ENCODE data around the gene SLC6A7.
A peak's percentile ranks its signal among the peaks of the same experiment; 100 is the strongest.

Gene SLC6A7

DNA sequence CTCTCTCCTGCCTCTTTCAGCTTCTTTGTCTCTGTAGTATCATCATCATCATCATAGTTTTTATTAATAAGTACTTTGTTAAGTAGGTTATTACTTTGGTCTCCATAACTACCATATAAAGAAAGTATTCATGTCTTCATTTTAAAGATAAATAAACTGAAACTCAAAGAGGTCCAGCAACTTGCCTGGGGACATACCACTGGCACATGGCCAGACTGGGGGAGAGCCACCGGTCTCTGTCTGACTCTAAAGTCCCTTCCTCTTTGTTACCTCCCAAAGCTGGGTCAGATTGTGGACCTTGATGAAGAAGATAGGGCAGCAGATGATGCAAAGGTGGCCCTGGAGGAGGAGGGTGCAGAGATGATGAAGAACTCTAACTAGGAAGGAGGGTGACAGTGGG is 14.8 kb upstream of the SLC6A7 start:
- no peak for DNase-seq

DNA sequence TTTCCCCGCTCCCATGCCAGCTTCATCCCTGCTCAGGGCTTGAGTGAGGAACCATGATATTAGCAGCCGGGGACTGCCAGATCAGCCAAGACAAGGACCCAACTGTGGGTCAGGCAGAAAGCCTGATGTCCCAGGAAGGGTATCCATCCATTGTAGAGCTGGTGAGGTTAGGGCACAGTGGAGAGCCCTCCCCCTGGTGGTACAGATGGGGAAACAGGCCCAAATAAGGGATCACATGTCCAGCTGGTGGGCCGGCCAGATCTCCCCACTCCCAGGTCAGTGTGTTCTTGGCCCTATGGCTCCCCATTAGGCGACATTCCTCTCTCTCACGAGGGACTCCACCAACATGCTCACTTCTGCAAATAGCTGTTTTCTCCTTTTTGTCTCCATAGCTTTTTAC is 14.3 kb upstream of the SLC6A7 start:
- no peak for DNase-seq

DNA sequence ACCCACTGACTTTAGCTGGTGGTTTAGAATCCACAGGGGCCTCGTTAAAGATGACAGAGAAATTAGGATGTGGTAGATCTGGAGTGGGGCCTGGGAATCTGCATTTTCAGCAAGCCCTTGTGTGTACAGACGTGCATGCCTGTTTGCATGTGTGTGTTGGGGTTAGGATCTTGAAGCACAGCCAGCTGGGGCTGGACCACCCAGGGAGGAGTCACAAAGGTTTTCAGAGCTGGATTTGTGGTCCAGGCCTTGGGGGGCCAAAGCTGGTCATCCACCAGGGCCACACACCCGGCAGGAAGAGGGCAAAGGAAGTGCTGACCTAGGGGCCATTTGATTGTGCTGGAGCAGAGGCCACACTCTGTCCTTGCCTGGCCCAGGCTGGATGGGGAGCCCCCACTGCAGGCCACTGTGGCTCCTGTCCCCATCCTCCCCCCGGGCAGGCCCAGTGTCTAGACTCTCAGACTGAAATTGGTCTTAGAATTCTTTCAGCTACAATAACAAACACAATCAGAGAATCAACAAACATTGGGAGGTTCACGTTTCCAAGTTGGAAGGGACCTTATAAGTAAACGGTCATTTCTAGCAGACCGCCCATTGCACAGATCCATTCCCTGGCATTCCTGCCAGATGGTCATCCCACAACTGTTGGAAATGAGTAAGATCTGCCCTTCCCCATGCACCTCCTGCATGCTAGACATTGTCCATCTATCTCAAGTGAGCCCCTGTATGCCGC is 13.0 kb upstream of the SLC6A7 start:
- no peak for DNase-seq

DNA sequence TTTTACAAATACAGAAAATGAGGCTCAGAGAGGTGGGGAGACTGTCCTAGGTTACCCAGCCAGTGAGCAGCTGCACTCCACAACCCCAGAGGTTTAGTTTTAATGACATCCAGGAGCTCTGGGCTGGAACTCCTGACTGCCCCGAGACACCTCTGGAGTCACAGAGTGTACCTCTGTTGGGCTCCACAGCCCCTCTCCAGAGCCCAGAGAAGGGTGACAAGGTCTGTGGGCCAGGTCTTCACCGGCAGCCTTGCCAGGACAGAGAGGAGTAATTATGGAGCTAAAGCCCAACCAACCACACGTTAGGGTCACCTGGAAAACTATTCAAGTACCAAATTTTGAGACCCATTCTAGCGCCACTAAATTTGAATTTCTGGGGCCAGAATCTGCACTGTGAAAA is 12.1 kb upstream of the SLC6A7 start:
- DNase-seq: no peak

DNA sequence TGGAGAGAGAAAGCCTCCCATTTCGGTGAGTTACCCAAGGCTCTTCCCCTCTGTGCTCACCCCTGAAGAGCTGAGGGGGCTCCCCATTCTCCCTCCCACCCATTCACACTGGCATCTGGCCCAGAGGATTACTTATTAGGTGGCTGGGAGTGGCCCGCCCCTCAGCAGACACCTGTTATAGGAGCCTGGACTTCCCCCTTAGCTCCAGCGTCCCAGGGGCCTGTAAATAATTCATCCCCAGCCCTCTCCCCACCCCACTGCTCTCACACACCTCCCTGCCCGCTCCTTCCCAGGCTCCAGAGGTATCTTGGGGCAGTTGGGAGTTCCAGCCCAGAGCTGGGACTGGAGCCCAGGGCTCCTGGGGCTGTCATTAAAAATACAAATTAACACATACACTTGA is 11.6 kb upstream of the SLC6A7 start:
- no peak for DNase-seq

DNA sequence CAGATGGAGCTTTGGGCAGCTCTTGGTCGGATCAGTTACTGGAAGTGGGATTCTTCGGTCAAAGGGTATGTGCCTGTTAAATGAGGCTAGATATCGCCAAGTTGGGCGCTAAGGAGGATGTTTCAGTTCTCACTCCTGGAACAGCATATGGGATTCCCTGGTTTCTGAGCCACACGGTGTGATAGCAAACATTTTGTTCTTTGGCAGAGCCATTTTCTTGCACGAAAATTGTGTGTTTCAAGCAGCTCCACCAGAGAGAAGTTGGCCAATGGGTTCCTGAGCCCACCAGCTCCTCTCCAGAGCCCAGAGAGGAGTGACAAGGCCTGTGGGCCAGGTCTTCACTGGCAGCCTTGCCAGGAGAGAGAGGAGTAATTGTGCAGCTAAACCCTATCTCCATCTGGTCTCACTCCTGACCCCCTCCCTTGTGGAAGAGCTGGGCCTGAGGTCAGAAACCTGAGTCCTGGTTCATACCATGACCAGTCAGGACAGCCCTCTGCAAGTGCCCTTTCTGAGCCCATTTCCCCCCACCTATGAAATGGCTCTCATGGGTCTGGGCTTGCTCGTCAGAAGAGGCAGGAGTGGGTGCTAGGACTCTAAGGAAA is 10.7 kb upstream of the SLC6A7 start:
- DNase-seq: no peak

DNA sequence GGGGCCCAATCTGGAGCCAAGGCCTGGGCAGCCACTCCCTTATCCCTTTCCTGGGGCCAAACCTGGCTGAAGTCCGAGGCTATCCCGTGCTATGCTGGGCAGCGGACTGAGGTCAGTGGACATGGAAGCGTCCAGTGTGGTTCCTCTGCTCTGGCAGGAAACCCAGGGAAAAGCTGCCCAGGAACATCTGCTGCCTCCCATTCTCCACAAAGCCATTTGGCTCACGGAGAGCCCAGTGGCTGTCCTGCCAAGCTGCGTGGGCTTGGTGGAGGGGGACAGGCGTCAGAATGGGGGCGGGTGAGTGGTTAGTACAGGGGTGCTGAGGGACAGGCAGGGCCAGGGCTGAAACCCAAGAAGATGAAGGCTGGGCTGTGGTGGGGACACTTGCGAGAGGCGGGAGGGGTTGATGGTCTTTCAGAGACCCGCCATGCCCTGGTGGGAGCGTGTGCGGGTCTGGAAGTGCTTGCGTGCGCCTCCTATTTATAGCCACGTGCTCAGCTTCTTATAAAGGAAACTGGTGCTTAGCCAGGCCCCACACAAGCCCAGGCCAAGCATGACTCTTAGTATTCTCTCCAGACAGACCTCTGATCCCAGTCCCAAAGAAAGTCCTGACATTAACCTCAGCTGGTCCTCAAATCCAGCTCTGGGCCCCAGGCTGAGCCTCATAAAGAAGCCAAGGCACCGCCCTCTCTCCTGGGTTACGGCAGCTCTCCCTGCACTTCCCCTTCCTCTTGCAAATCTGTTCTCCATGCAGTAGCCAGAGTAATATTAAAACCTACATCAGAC is 9.4 kb upstream of the SLC6A7 start:
- DNase-seq: peak; percentile 81

DNA sequence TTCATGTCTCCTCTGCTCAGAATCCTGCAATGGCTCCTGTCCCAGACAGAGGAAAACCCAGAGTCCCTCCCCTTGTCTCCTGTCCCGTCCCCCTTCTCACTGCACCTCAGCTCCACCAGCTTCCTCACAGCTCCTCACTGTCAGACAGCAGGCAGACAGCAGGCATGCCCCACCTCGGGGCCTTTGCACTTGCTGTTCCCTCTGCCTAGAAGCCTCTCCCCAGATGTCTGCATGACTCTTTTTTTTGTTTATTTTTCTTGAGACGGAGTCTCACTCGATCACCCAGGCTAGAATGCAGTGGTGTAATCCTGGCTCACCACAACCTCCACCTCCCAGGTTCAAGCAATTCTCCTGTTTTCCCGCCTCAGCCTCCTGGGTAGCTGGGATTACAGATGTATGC is 8.8 kb upstream of the SLC6A7 start:
- no peak for DNase-seq

DNA sequence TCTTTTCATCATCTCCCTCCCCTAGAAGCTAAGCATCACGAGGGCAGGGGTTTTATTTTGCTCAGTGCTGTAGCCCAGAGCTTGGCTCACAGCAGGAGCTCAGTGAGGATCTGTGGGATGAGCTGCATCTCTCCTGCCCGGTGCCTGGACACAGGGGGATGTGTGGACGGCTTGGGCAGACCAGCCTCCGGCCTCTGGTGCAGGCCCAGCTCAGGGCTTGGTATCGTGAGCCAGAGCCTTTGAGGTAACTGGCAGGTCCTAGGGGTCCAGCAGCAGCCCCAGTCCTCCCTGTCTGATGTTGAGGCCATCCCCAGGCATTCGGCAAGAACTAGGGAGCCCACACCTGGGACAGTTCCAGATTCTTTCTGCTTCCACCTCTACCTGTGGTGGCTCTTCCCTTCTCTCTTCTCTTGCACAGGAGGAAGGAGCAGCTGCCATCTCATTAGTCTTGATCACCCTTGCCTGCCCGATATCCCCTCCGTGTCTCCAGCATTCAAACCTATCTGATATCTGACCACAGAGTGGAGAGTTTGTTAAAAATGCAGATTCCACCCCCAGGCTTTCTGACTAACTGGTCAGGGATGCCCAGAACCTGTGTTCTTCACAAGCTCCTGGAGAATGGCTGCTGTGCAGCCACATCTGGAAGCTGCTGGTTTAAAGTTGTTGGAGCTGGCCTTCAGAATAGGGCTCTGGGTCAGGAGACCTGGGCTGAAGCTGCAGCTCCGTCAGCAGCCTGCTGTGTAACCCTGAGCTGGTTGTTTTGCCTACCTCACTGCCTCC is 7.9 kb upstream of the SLC6A7 start:
- DNase-seq: no peak

DNA sequence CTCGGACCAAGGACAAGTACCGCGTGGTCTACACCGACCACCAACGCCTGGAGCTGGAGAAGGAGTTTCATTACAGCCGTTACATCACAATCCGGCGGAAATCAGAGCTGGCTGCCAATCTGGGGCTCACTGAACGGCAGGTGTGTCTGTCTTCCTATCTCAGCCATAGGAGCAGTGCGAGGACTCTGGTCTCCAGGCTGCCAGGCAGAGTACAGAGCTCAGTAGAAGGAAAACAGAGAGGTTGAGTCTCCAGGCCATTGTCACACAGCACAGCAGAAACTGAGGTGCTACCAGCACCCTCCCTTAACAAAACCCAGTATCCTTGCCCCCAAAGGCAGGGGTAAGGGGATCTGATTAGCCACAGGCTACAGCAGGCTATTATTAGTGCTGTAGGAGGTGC is 7.1 kb upstream of the SLC6A7 start:
- no peak for DNase-seq

DNA sequence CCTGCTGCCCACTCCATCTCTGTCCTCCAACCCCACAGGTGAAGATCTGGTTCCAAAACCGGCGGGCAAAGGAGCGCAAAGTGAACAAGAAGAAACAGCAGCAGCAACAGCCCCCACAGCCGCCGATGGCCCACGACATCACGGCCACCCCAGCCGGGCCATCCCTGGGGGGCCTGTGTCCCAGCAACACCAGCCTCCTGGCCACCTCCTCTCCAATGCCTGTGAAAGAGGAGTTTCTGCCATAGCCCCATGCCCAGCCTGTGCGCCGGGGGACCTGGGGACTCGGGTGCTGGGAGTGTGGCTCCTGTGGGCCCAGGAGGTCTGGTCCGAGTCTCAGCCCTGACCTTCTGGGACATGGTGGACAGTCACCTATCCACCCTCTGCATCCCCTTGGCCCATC is 6.4 kb upstream of the SLC6A7 start:
- no peak for DNase-seq

DNA sequence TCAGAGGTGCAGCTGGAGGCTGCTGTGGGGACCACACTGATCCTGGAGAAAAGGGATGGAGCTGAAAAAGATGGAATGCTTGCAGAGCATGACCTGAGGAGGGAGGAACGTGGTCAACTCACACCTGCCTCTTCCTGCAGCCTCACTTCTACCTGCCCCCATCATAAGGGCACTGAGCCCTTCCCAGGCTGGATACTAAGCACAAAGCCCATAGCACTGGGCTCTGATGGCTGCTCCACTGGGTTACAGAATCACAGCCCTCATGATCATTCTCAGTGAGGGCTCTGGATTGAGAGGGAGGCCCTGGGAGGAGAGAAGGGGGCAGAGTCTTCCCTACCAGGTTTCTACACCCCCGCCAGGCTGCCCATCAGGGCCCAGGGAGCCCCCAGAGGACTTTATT is 5.9 kb upstream of the SLC6A7 start:
- no peak for DNase-seq

DNA sequence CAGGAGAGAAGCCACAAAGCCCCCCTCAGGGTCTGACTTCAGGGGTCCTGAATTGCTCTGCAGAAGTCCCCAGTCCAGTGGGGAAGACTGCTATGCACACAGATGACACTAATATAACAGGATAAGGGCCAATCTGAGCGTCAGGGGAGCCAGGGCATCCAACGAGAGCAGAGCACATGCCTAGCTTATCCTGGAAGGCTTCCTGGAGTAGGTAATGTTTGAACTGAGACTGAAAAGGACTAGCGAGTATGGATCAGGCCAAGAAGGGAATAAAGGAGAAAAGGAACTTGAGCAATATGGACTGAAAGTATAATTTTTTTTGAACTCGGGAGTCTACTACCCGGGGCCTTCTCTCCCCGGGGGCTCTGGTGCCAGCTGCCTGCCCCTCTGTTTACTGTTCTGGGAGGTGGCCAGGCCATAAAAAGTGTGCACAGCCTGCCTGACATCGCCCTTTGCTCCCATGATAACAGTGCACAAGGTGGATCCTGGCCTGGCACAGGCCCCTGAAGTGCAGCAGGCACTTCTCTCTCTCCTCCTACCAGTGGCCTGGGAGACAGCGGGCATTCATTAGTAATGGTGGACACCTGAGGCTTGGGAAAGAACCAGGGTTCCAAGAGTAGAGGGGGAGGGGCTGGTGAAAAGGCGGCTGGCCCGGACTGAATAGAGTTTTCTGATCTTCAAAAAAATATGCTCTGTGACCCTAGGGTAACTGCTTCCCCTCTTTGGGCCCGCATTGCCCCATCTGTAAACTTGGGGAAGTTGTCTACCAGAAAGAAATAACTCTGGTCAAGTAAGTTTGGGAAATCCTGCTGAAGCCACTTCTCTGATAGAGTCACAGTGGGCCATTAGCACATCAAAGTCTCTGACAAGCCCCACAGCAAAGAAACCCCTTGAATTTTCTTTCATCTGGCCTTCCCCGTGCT is 4.6 kb upstream of the SLC6A7 start:
- DNase-seq: no peak

DNA sequence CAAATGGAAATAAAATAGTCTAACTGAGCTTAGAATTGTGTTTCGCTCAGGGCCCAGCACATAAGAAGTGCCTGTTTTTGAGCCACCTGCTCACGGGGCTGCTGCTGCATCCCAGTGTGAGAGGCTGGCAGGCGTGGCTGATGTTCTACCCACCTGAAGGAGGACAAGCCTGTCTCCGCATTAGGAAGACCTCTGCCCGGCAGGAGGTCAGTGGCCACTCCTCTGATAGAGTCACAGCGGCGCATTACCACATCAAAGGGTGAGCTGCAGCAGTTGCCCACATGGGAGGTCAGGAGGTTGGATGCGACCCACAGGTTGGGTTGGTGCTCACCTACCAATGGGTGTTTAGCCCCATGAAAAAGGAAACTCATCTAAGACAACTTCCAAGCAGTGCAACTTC is 3.7 kb upstream of the SLC6A7 start:
- no peak for DNase-seq

DNA sequence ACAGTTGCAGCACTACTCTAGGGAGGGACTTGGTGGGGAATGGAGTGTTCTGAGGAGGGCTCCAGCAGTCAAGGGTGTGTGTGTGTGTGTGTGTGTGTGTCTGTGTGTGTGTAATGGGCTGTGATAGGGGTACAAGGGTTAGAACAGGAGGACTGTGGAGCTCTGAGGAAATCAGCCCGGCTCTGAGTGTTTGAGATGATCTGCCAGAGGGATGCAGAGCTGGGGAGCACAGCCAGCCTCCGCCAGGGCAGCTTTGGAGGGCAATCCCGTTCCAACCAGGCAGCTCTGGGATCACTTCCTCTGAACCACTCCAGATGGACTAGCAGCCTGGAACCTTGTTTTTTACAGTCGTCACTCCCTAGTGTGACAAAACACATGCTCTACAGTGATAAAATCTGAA is 3.0 kb upstream of the SLC6A7 start:
- DNase-seq: no peak

DNA sequence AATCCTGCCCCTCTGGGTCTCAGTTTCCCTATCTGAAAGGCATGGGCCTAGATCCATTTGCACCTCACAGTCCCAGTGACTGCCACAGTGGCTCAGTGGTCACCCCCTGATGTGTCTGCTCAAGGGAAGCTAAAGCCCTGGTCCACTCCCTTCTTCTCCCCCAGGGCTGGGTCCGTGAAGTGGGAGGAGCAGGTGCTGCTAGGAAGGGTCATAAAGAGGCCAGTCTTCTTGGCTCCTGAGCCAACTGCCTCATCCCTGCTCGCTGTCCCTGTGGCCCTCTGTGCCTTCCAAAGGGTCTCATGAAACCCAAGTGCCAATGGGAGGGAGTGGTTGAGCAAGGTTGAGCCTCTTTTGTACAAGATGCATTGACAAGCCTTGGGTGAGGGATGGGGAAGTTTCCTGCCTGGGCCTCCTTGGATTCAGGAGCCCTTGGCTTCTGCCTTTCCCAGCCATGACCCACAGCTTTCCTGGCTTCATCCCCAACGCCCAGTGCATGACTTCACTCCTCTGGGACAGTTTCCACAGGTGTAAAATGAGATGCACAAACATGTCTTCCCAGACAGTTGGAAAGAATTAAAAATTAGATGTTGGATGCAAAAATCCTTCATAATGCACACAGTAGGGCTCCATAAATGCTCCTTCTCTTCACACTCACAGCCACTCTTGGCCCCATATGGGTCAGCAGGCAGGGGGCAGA is 1.6 kb upstream of the SLC6A7 start:
- DNase-seq: no peak

DNA sequence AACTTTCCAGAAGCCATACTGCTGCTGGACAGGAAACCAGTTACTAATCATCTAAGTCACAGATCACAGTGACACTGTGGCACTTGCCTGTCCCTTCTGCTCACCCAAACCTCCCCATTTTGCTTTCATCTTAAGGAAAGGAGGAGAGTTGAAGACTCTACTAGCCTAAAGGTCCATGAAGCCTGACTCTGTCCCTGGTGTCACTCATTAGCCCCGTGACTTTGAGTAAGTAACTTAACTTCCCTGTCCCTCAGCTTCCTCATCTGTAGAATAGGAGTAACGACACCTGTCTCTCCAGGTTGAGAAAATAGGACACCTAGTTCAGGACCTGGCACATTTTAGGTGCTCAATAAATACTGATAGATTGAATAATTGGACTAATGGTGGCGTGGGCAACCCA is 536 bp upstream of the SLC6A7 start:
- DNase-seq: no peak

DNA sequence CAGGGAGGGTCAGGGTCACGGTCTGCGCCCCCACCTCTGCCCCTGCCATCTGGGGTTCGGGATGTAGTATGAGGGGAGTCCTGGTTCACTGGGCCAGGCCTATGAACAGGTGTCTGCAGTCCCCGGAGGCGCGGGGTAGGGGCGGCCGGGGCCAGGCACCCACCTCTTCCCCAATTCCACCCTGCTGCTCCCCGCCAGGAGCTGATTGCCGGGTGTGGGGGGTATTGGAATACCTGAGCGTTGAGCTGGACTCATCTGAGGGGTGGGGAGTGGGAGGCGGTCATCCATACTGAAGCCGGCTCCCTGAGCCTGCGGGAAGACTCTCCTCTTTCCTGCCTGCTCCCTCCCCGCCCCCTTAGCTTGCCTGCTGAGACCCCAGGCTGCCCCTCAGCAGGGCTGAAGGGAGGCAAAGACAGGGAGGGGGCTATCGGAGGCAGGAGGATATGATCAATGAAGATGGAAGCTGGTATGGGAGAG is 679 bp downstream of the SLC6A7 start:
- no peak for DNase-seq

DNA sequence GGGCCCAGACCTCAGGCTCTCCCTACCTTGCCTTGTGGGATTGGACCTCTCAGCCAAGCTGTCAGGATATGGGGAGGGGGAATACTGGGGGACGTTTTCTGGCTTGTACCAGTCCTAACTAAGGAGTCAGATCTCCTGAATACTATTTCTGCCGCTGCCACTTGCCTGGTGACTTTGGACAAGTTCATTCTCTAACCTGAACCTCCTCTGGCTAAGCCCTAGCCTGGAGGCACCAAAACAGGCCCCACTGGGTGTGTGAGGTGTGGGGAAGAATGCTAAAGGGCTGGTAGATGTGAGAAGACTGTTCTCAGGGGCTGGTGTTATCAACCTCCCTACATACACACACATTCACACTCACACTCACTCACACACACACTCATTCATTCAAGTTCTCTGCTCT is 1.1 kb downstream of the SLC6A7 start:
- DNase-seq: no peak

DNA sequence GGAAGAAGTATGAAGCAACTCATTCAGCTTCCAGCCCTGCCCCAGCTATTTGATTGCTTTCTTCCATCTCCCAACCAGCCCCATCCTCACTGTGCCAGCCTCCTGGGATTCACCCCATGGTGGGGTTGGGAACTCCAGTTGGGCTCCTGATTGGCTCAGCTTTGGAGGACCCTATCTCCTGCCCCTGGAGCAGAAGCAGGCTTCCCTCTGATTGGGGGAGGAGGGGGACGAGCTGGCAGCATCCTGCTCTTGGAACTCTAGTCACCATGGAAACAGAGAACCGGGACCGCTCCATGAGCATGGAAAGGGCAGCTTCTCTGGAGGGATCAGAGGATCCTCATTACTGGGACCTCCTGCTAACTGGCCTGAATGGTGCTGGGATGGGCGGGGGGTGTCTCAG is 2.6 kb downstream of the SLC6A7 start:
- no peak for DNase-seq

DNA sequence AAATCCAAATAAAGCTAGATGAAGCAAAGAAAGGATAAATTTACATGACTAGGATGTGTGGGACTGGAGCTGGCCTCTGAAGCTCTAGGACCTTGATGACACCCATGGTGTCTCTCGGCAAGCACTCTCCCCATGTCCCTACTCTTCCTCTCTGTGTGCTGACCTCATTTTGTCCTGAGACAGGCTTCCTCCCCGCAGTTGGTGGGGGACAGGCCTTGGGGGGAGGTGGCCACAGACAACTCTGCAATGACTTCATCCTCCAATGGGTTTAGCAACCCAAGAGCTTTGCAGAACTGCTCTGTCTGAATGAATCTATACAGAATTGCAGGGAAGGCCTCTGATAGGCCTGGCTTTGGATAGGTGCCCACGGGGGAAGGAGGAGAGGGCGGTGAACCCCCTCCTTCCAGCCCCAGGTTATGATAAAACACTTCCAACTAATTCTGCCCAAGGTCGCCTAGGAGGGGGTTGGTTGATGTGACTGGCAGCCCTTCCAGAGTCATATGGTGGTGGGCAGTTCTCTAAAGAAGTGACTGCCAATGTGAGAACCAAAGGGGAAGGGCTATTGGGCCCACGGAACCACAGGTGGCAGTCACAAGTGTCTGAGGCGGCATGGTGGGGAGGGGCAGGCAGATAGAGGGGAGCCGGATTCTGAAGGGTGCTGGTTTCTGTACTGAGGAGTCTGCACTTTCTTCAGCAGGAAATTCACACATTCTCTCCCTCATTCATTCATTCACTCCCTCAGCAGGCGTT is 6.0 kb downstream of the SLC6A7 start:
- DNase-seq: no peak

All from midbrain (tissue), 1 donor.